Measurements from ENCODE around the gene GAS2L1.

GRCh38 chr22:29345932-29346331 is 39.5 kb downstream of the GAS2L1 start:
- TF ChIP-seq POLR2A (IDR thresholded peaks at IDR 0.05) (no peak), EP300 (IDR thresholded peaks at IDR 0.05) (no peak), POLR2AphosphoS5 (IDR thresholded peaks at IDR 0.05) (no peak)
- TF ChIP-seq, protein P1, sequence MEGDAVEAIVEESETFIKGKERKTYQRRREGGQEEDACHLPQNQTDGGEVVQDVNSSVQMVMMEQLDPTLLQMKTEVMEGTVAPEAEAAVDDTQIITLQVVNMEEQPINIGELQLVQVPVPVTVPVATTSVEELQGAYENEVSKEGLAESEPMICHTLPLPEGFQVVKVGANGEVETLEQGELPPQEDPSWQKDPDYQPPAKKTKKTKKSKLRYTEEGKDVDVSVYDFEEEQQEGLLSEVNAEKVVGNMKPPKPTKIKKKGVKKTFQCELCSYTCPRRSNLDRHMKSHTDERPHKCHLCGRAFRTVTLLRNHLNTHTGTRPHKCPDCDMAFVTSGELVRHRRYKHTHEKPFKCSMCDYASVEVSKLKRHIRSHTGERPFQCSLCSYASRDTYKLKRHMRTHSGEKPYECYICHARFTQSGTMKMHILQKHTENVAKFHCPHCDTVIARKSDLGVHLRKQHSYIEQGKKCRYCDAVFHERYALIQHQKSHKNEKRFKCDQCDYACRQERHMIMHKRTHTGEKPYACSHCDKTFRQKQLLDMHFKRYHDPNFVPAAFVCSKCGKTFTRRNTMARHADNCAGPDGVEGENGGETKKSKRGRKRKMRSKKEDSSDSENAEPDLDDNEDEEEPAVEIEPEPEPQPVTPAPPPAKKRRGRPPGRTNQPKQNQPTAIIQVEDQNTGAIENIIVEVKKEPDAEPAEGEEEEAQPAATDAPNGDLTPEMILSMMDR (IDR thresholded peaks at IDR 0.05) = no peak
